Stimulated activated naive B cell treated with anti-CD40 and anti-IgM and Interleukin-4, amounts not matched to agents 10 μg/mL and 1 μg/mL and 100 μg/mL, for 72 hours (primary cell): Measurements from ENCODE around the gene CLSTN2.

ENCODE experiments used
- ATAC-seq, 2 donors: fragments of 150-1000 bp; cut with Tn5 transposase; replicated peaks; 2 replicates each; pipeline ENCODE4 v1.10.0; 2021; ENCODE audit warnings: moderate library complexity in 1 of 2
- DNase-seq: peaks from one replicate; pipeline ENCODE4 v3.0.0; 2021
- H3K27ac Mint-ChIP-seq: one replicate; pipeline ENCODE4 v1.8.0; 2022; ENCODE audit warnings: mild to moderate bottlenecking, mixed read lengths
- H3K27me3 Mint-ChIP-seq, 2 donors: one replicate each; pipeline ENCODE4 v1.8.0; 2022; ENCODE audit warnings: mixed read lengths in 2 of 2
- H3K36me3 Mint-ChIP-seq, 2 donors: one replicate each; pipeline ENCODE4 v1.8.0; 2022; ENCODE audit warnings: mixed read lengths in 2 of 2, mild to moderate bottlenecking in 1 of 2
- H3K4me1 Mint-ChIP-seq, 2 donors: one replicate each; pipeline ENCODE4 v1.8.0; 2022; ENCODE audit warnings: mixed read lengths in 2 of 2, mild to moderate bottlenecking in 1 of 2
- H3K4me3 Mint-ChIP-seq, 2 donors: one replicate each; pipeline ENCODE4 v1.8.0; 2022; ENCODE audit warnings: mild to moderate bottlenecking in 2 of 2, mixed read lengths in 2 of 2, moderate library complexity in 1 of 2
- H3K9me3 Mint-ChIP-seq, 2 donors: one replicate each; pipeline ENCODE4 v1.8.0; 2022; ENCODE audit warnings: mixed read lengths in 2 of 2, mild to moderate bottlenecking in 1 of 2

The CLSTN2 gene

DNA sequence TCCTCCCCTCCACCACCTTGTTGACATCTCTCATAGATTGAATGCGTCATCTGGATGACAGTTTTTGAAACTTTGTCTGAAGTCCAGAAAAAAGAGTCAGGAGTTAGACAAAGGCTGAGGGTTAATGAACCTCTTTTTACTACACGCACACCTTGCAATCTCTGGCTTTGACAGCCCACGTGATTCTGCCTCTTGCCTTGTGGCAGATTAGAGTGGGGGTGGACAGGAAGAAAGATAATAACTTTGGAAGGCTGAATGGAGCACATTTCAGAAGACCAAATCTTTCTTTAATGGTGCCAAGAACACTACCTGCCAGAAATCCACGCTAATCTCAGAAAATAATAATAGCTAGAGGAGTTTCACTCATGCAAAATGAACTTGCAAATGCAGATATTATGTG is 415.0 kb downstream of the CLSTN2 start:
- H3K9me3 Mint-ChIP-seq: peaks cover 9 to 10% of the 10 kb centered on the region in 2 donors

DNA sequence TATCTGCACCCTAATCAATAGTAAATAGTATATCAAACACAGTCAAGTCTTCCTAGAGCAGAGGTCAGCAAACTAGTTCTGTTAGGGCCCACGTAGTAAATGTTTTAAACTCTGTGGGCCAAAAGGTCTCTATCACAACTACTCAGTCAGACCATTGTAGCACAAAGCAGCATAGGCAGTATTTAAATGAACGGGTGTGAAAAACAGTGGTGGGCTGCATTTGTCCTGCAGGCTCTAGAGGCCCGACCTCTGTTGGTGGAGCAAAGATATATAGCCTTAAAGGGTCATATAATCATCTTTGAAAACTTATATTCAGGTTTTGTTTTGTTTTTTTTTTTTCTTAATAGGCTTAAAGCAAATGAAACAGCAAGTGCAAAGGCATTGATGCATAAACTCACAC is 416.5 kb downstream of the CLSTN2 start:
- ATAC-seq (no peak), DNase-seq (no peak)
- Mint-ChIP-seq H3K27ac (no peak overlapping the region), H3K36me3 (no peaks in the 10 kb centered on the region), H3K9me3 (peaks cover 9 to 10% of the 10 kb centered on the region in 2 donors), H3K27me3 (peaks cover 0 to 4% of the 10 kb centered on the region in 2 donors), H3K4me3 (no peak overlapping the region), H3K4me1 (no peaks in the 10 kb centered on the region)

More for the DNA sequence above, 415.0 kb downstream of the CLSTN2 start:
- H3K27ac Mint-ChIP-seq: no peak overlapping the region
- H3K27me3 Mint-ChIP-seq: no peaks in the 10 kb centered on the region
- H3K36me3 Mint-ChIP-seq: no peaks in the 10 kb centered on the region
- no peaks in the 10 kb centered on the region for H3K4me1 Mint-ChIP-seq
- H3K4me3 Mint-ChIP-seq: no peak overlapping the region
- DNase-seq (no peak), ATAC-seq (no peak)

DNA sequence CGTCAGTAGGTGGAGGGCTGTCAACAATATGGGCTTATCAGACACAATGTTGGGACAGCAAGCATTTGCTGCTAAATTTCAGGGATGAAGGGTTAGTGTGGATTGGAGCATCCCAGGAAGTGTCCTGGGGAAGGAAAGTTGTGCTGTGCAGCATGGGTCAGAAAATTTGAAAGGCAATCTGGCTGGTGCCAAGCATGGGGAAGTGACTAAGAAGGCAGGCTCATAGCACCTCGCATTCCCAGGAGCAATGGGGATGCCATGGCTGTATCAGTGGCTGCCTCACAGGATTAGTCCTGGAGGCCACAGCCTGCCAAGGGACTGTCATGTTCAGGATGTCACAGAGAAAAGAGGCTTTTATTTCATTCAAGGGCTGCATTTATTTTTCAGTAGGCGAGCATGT is 420.5 kb downstream of the CLSTN2 start:
- Mint-ChIP-seq H3K4me1 (no peaks in the 10 kb centered on the region), H3K9me3 (no peaks in the 10 kb centered on the region), H3K36me3 (no peaks in the 10 kb centered on the region), H3K4me3 (no peak overlapping the region), H3K27ac (no peak overlapping the region), H3K27me3 (peaks cover 4 to 6% of the 10 kb centered on the region in 2 donors)
- ATAC-seq: no peak
- DNase-seq: no peak

DNA sequence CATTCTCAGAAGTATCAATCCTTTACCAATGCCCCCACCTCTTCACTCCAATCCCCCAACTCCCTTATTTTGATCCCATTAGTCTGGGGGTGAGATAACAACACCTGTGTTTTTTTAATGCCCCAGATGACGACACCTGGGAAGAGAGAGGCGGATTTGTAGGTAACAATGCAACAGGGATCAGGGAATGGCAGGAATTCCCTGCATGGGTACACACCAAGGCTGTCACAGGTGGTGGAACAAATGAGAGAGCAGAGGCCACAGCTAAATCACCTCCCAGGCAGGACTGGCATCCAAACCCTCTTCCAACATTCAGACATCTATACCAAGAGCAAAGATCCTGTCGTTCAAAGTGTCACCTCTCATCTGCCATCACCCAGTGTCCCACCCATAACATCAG is 423.7 kb downstream of the CLSTN2 start:
- no peaks in the 10 kb centered on the region for H3K9me3 Mint-ChIP-seq
- H3K4me1 Mint-ChIP-seq: no peaks in the 10 kb centered on the region
- H3K36me3 Mint-ChIP-seq: no peaks in the 10 kb centered on the region
- DNase-seq (no peak), ATAC-seq (no peak)
- no peak overlapping the region for H3K27ac Mint-ChIP-seq
- H3K27me3 Mint-ChIP-seq: peaks cover 4 to 6% of the 10 kb centered on the region in 2 donors
- H3K4me3 Mint-ChIP-seq: no peak overlapping the region

DNA sequence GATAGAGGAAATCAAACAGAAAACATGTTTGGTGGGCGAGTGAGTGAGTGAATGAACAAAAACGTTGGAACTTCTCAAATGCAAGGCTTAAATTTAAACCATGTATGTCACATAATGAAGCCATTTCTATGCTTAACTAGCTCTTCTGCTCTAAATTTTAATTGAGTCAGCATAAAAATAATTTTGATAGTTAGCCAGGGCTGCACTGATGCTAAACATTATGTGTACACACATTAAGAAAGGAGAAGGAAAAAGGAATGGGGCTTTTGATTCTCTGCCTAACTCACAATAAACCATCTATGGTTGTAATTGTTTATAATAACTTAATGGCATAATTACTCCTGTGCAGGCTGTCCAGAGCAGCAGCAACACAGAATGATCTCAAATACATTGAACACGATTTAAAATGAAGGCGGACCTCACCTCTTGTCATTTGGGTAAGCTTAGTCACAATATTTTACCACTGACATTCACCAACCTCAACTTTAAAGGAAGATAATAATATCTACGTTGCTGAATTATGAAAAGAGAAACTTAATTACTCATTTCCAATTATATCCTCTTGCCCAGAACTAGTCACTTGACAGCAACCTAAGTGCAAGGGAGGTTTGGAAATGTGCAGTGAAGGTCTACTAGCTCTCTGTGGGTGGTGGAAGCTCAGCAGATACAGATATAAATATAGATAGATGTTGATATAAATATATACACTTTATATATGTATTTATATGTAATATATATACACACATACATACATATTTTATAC is 424.4 kb downstream of the CLSTN2 start:
- Mint-ChIP-seq H3K4me1 (no peaks in the 10 kb centered on the region), H3K4me3 (no peak overlapping the region), H3K27ac (no peak overlapping the region), H3K9me3 (peaks cover 0 to 1% of the 10 kb centered on the region in 2 donors), H3K27me3 (peaks cover 4 to 6% of the 10 kb centered on the region in 2 donors), H3K36me3 (no peaks in the 10 kb centered on the region)
- DNase-seq (no peak), ATAC-seq (no peak)

DNA sequence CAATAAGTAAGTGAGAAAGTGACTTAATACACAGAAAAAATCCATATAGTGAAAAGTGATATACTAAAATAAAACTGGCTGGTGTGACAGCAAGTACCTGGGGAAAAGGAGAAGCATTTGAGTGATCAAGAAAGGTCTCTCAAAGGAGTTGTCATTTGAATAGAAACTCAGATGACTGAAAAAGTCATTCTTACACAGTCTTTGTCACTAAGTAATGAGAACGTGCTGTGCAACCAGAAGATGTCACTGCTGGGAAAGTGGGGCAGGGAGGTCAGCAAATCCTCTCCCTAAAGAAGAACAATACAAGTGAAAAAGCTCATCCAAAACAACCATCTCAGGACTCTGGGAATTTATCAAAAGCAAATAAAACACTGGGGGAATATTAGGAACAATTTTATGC is 425.3 kb downstream of the CLSTN2 start:
- no peak overlapping the region for H3K27ac Mint-ChIP-seq
- no peaks in the 10 kb centered on the region for H3K4me1 Mint-ChIP-seq
- DNase-seq: no peak
- peaks cover 4 to 6% of the 10 kb centered on the region in 2 donors for H3K27me3 Mint-ChIP-seq
- no peak overlapping the region for H3K4me3 Mint-ChIP-seq
- peaks cover 0 to 2% of the 10 kb centered on the region in 2 donors for H3K9me3 Mint-ChIP-seq
- no peak for ATAC-seq
- no peaks in the 10 kb centered on the region for H3K36me3 Mint-ChIP-seq

DNA sequence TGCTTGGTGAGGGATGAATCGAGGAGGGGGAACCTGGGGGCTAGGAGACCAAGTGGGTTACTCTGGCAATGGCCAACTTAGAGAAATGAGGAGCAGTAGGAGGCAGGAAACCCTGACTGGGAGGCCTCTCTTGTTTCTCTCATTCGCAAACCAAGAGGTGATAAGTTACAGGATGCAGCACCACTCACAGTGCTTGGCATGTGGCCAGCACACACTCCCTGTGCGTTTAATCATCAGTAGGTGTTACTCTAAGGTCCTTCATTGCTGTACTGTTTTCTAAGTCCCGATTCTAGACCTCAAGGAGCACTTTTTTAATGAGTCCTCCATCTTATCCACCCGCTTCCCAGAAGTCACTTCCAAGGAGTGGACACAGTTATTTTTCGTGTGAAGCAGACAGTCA is 428.8 kb downstream of the CLSTN2 start:
- H3K27ac Mint-ChIP-seq: no peak overlapping the region
- no peaks in the 10 kb centered on the region for H3K4me1 Mint-ChIP-seq
- peaks cover 0 to 2% of the 10 kb centered on the region in 2 donors for H3K27me3 Mint-ChIP-seq
- ATAC-seq (no peak), DNase-seq (no peak)
- H3K36me3 Mint-ChIP-seq: no peaks in the 10 kb centered on the region
- no peak overlapping the region for H3K4me3 Mint-ChIP-seq
- peaks cover 0 to 2% of the 10 kb centered on the region in 2 donors for H3K9me3 Mint-ChIP-seq

DNA sequence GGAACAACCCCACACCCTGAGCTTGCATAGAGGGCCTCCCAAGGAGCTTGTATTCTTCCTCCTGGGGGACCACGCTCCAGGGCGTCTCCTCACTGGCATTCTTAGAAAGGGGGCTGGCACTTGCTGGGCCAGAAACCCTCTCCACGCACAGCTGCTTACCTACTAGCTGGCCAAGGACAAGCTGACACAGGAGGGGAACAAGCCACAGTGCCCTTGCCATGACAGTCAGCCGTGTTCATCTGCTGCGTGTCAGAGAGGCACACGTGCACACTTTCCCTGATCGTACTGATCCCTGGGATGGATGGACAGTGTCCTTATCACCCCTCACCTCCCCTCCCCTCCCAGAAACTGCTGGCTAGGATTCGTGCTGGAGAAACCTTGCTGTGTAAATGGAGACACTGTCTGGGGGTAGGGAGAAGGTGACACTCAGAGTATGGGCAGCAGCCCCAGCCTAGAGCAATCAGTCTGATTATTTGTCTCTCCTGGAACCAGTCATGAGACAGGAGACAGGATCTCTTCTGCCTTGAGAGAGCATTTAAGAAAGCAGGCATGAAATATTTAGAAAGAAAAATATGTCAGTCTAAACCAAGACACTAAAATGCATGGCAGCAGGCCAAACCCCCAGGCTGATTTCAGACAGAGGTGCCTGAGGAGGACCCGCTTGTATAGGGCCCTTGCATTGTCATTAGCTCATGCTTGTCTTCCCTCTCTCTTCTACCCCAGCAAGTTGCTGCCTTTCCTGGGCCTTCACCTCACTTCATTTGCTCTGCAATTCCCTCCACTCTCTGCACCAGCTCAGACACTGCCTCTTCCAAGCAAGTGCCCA is 431.1 kb downstream of the CLSTN2 start:
- H3K9me3 Mint-ChIP-seq: peaks cover 0 to 2% of the 10 kb centered on the region in 2 donors

DNA sequence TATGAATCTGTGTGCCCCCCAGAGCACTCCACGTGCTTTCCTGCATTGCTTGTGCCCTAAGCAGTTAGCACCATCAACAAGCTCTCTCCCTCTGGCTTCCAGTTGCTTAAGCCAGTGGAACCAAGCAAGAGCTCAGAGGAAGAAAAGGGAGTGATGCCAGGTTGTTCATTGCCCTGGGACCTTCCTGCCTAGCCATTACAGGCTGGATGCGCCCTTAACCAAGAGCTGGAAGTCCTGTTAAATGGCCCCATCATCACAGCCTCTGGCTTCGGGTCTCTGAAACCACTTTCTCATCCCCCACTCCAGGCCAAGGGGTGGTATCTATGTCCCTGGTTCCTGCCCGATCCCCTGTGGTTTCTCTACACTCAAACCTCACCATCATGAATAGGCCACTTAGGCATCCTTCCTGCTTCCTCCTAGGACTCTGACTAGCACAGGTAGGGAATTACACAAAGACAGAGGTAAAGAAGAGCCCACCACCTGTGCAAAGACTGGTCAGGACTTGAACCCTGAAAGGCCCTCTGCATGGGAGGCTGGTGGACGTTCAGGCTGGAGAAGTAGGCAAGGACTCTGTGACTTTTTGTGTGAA is 433.3 kb downstream of the CLSTN2 start:
- Mint-ChIP-seq H3K27me3 (no peaks in the 10 kb centered on the region), H3K27ac (no peak overlapping the region), H3K9me3 (peaks cover 0 to 2% of the 10 kb centered on the region in 2 donors), H3K4me1 (no peaks in the 10 kb centered on the region), H3K4me3 (no peak overlapping the region), H3K36me3 (no peaks in the 10 kb centered on the region)
- DNase-seq: no peak
- ATAC-seq: no peak

More for the DNA sequence above, 431.1 kb downstream of the CLSTN2 start:
- DNase-seq: no peak
- H3K4me3 Mint-ChIP-seq: no peak overlapping the region
- no peaks in the 10 kb centered on the region for H3K36me3 Mint-ChIP-seq
- no peaks in the 10 kb centered on the region for H3K4me1 Mint-ChIP-seq
- no peak for ATAC-seq
- no peak overlapping the region for H3K27ac Mint-ChIP-seq
- H3K27me3 Mint-ChIP-seq: no peaks in the 10 kb centered on the region

DNA sequence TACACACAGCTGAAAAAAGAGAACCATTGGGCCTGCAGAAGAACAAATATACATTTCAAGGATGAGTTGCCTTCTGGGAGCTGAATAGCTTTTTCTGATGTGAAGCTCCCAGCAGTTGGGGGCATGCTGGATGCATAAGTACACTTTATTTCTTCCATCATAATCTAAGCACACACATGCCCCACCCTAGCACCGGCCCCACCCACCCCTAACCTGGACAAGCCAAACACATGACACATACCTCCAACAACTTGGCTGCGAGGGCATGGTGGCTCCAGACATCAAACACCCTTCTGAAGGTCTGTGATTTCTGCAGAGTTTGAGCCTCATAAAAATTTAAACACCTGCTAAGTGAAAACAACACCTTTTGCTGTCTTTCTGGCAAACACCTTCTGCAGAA is 435.7 kb downstream of the CLSTN2 start:
- peaks cover 0 to 1% of the 10 kb centered on the region in 2 donors for H3K9me3 Mint-ChIP-seq
- H3K36me3 Mint-ChIP-seq: no peaks in the 10 kb centered on the region
- DNase-seq (no peak), ATAC-seq (no peak)
- H3K27me3 Mint-ChIP-seq: no peaks in the 10 kb centered on the region
- H3K27ac Mint-ChIP-seq: no peak overlapping the region
- H3K4me3 Mint-ChIP-seq: no peak overlapping the region
- H3K4me1 Mint-ChIP-seq: no peaks in the 10 kb centered on the region

DNA sequence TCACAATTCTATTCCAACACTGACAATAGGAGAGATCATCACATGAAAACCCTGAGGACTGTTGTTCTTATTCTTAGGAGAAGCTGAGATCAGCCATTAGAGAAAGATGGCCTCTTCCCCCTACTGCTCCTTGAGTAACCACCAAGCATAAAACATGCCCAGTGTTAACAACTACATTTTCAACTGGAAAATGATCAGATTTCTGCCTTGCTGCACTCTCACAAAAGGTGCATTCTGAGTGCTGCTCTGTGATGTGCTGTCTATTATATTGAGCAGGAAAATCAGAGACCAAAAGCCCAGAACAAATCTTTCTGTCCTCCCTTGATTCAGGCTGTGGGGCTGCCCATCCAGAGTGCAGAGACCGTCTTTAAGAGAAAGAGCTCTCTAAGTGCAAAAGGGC is 438.2 kb downstream of the CLSTN2 start:
- Mint-ChIP-seq H3K4me1 (no peaks in the 10 kb centered on the region), H3K4me3 (no peak overlapping the region), H3K27me3 (no peaks in the 10 kb centered on the region), H3K36me3 (no peaks in the 10 kb centered on the region), H3K27ac (no peak overlapping the region), H3K9me3 (peaks cover 0 to 1% of the 10 kb centered on the region in 2 donors)
- no peak for ATAC-seq
- no peak for DNase-seq

DNA sequence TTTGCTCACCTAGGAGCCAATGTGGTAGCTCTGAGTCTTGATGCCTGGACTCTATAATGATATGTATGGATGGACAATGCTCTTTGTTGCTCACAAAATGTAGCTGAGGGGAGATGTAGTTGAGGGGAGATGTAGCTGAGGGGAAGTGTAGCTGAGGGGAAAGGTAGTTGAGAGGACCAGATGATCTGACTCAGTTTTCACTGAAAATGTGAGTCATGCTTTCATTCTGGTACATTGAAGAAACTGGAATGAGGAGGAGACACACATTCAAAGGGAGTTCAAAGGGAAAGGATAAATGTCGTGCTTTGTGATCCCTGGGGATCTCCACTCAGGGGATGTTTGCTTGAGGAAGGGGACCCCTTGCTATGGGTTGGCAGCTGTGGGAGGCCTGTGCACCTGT is 440.0 kb downstream of the CLSTN2 start:
- Mint-ChIP-seq H3K4me1 (no peaks in the 10 kb centered on the region), H3K27me3 (no peaks in the 10 kb centered on the region), H3K4me3 (no peak overlapping the region), H3K9me3 (peaks cover 0 to 3% of the 10 kb centered on the region in 2 donors), H3K36me3 (no peaks in the 10 kb centered on the region), H3K27ac (no peak overlapping the region)
- DNase-seq (no peak), ATAC-seq (no peak)

DNA sequence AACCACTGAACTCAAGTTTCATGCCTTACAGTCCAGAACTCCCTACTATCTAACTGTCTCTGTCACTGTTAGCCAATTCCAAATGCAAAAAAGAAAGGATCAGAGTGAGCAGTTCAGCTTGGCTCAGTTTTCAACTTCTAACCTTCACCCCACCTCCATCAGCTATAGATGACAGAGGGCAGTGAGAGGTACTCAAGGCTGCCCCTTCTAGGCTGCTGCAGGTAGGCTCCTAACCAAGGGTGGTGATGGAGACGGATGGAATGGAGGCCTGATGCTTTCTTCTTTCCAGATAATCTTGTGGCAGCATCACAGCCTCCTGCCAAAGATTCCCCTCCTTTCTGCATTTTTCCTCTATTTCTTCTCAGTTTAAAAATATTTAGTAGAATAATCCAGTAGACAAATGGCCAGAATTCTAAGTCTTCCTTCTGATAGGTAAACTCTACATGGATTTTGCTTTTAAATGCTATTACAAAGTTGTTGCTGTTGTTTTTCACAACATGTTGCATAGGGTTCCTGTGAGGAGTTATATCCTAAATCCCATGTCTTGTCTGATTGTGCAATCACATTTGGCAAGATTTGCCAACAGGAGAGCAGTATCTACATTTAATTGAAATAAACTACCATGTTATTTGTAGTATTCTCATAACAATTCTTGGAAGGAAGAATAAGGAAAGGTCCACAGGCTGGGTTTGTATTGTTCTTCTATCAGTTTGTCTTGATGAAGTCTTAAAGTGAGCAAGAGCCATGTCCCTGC is 441.3 kb downstream of the CLSTN2 start:
- no peak for DNase-seq
- Mint-ChIP-seq H3K4me1 (no peaks in the 10 kb centered on the region), H3K27me3 (no peaks in the 10 kb centered on the region), H3K27ac (no peak overlapping the region), H3K4me3 (no peak overlapping the region), H3K9me3 (peaks cover 0 to 6% of the 10 kb centered on the region in 2 donors), H3K36me3 (no peaks in the 10 kb centered on the region)
- ATAC-seq: no peak

DNA sequence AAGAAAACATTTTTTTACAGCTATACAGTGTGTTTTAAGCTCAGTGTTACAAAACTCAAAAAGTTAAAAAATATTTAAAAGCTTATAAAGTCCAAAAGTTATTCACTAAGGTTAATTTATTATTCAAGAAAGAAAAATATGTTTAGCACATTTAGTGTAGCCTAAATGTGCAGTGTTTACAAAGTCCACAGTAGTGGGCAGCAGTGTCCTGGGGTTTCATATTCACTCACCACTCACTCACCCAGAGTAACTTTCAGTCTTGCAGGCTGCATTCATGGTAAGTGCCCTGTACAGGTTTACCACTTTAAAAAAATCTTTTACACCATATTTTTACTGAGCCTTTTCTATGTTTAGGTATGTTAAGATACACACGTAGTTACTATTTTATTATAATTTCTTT is 442.7 kb downstream of the CLSTN2 start:
- DNase-seq: no peak
- no peak for ATAC-seq
- no peaks in the 10 kb centered on the region for H3K4me1 Mint-ChIP-seq
- peaks cover 0 to 6% of the 10 kb centered on the region in 2 donors for H3K9me3 Mint-ChIP-seq
- no peak overlapping the region for H3K4me3 Mint-ChIP-seq
- no peaks in the 10 kb centered on the region for H3K36me3 Mint-ChIP-seq
- no peak overlapping the region for H3K27ac Mint-ChIP-seq
- no peaks in the 10 kb centered on the region for H3K27me3 Mint-ChIP-seq
